Kidney (tissue), 11 donors: ENCODE measurements around the gene PLGLB2. TPM values are rescaled to one million over a fixed set of nuclear protein-coding genes. Genes with fewer than 3 reads are reported as not detected.
"Not testable (repeated sequence)": the region's sequence is repeated elsewhere in the genome, so short reads cannot be mapped to it uniquely, and the experiment has no call there.

Experiments
- DNase-seq, 5 donors: peaks; one replicate each; pipeline ENCODE4 v3.0.0-alpha.2; 2013 to 2020
- FAIRE-seq: peaks from 2 replicates; lab custom pipeline; 2012; peaks lifted over from hg19 to GRCh38; lab: Jason Lieb, UNC
- H3K27ac ChIP-seq, 2 donors: one replicate each; pipeline ENCODE4 v1.7.0; 2013; ENCODE audit warnings: low read depth in 2 of 2, low read length in 2 of 2, inconsistent platforms in 1 of 2
- H3K27me3 ChIP-seq: one replicate; pipeline ENCODE4 v1.7.1; 2013; ENCODE audit warnings: low read length, inconsistent platforms; ENCODE audit not compliant: control insufficient read depth, insufficient read depth
- H3K36me3 ChIP-seq, 3 donors: one replicate each; pipeline versions ENCODE4 v1.7.0 to v1.7.1; 2013; ENCODE audit warnings: low read length in 3 of 3, control low read depth in 1 of 3, inconsistent platforms in 1 of 3; ENCODE audit not compliant: insufficient read depth in 3 of 3, control insufficient read depth in 2 of 3
- H3K4me1 ChIP-seq, 3 donors: one replicate each; pipeline versions ENCODE4 v1.7.0 to v1.7.1; 2013; ENCODE audit warnings: low read length in 3 of 3, inconsistent platforms in 1 of 3, low read depth in 1 of 3; ENCODE audit not compliant: control insufficient read depth in 2 of 3, insufficient read depth in 2 of 3
- H3K4me3 ChIP-seq, 3 donors: one replicate each; pipeline versions ENCODE4 v1.7.0 to v1.8.1; 2013; ENCODE audit warnings: low read length in 3 of 3, control low read depth in 1 of 3, inconsistent platforms in 1 of 3
- H3K9ac ChIP-seq, 3 donors: one replicate each; pipeline versions ENCODE4 v1.7.0 to v1.7.1; 2013; ENCODE audit warnings: low read length in 3 of 3, control low read depth in 1 of 3, inconsistent platforms in 1 of 3
- H3K9me3 ChIP-seq, 3 donors: one replicate each; pipeline versions ENCODE4 v1.7.0 to v1.7.1; 2013; ENCODE audit warnings: low read length in 3 of 3, control low read depth in 1 of 3, inconsistent platforms in 1 of 3; ENCODE audit not compliant: control insufficient read depth in 2 of 3, insufficient read depth in 1 of 3
- intact Hi-C: fragments of 100-400 bp; cut with DNase I; formaldehyde crosslinking; loops from one replicate; pipeline ENCODE4 v1.11.1; 2022
- polyA plus RNA-seq: library from polyadenylated mRNA; stranded (reverse); fragments of 350-450 nt; fragmentation: Illumina TruSeq; extraction: RNeasy Lipid Tissue Mini Kit (QIAGEN cat#74804); gene quantifications from one replicate; pipeline ENCODE4 v1.2.3, GENCODE V29; 2014; ENCODE audit warnings: low read depth, low replicate concordance; ENCODE audit not compliant: insufficient read depth
- total RNA-seq: library from RNA; stranded (reverse); fragmentation: NEBNext Ultra II Directional; extraction: Animal tissue kit (Norgen Biotek cat#: 25700); gene quantifications from one replicate; pipeline ENCODE4 v1.2.1, GENCODE V29; 2021
- donor health status: control.
- donor health status: control.
- donor health status: DM: yes; HTN: yes; CAD: no.
- donor health status: Normal renal cell carcinoma (clear cell type).

Gene PLGLB2
- total and polyA plus RNA-seq, 2 donors from 2014 or later = 1.3 TPM; not detected in 1

- H3K27ac ChIP-seq, DNase-seq, H3K27me3 ChIP-seq, H3K36me3 ChIP-seq, H3K4me1 ChIP-seq, FAIRE-seq, H3K4me3 ChIP-seq, H3K9me3 ChIP-seq, H3K9ac ChIP-seq, intact Hi-C loops: not testable (repeated sequence)
These were observed 2.4 kb upstream of the PLGLB2 start for GRCh38 chr2:87745353-87745951.

- FAIRE-seq, H3K9ac ChIP-seq, H3K4me3 ChIP-seq, H3K27me3 ChIP-seq, H3K36me3 ChIP-seq, H3K4me1 ChIP-seq, intact Hi-C loops, H3K27ac ChIP-seq, DNase-seq, H3K9me3 ChIP-seq: not testable (repeated sequence)
These were observed 637 bp downstream of the PLGLB2 start for GRCh38 chr2:87748524-87748923.

- H3K4me1 ChIP-seq, H3K9ac ChIP-seq, DNase-seq, H3K4me3 ChIP-seq, H3K27ac ChIP-seq, FAIRE-seq, H3K36me3 ChIP-seq, intact Hi-C loops, H3K9me3 ChIP-seq, H3K27me3 ChIP-seq: not testable (repeated sequence)
These were observed 2.7 kb downstream of the PLGLB2 start for GRCh38 chr2:87750560-87750959.

- H3K36me3 ChIP-seq, H3K4me3 ChIP-seq, DNase-seq, FAIRE-seq, intact Hi-C loops, H3K9me3 ChIP-seq, H3K27me3 ChIP-seq, H3K27ac ChIP-seq, H3K4me1 ChIP-seq, H3K9ac ChIP-seq: not testable (repeated sequence)
These were observed 6.9 kb downstream of the PLGLB2 start for GRCh38 chr2:87754759-87755158.

Other genes starting within 250 kb of the PLGLB2 start
- gene RGPD2, start 77.7 kb downstream of the PLGLB2 start, total RNA-seq = 4.0 TPM
- gene RGPD2, start 77.7 kb downstream of the PLGLB2 start, polyA plus RNA-seq = 0.06 TPM